ENCODE data around the gene SRBD1. TPM values are rescaled to one million over a fixed set of nuclear protein-coding genes. Genes with fewer than 3 reads are reported as not detected.

The SRBD1 gene
- total RNA-seq = 10 to 100 TPM in 2 of 4 donors, 1 to 10 TPM in 2; 7.2 to 12.9 (median 9.9) TPM

- peak; percentile 94 to 99 for DNase-seq (ENCODE audit: low spot score in 2 of 2)
- TF ChIP-seq CTCF (IDR thresholded peaks at IDR 0.05) = no peak
- TF ChIP-seq POLR2A (IDR thresholded peaks at IDR 0.05) = no peak
- intact Hi-C loops (cut with DNase I; ENCODE audit: low total_unique reads) = no loop called here
- peak within 1 kb of the TSS; percentile 82 for H3K4me3 ChIP-seq (ENCODE audit: low read depth, poor library complexity, severe bottlenecking)
- WGBS, 2 donors = 1 to 2% methylated on average over 42 to 44 of the region's 44 CpGs
Observed at GRCh38 chr2:45611020-45611859, at the start of gene SRBD1. Gene SRBD1 (minus strand): TSS chr2:45611267. CDS start chr2:45605441, 5,826 bp downstream.

- 97 to 100% methylated on average over 3 of the region's 3 CpGs for WGBS, 2 donors
- DNase-seq (ENCODE audit: low spot score in 2 of 2) = no peak
- no peak overlapping the region for H3K4me3 ChIP-seq (ENCODE audit: low read depth, poor library complexity, severe bottlenecking)
- no peak for TF ChIP-seq POLR2A (IDR thresholded peaks at IDR 0.05)
- no peak for TF ChIP-seq CTCF (IDR thresholded peaks at IDR 0.05)
- intact Hi-C loops (cut with DNase I; ENCODE audit: low total_unique reads) = no loop called here
Observed at GRCh38 chr2:45654250-45654649, 43.2 kb upstream of the SRBD1 start.

GRCh38 chr2:45653122-45653913 is 42.3 kb upstream of the SRBD1 start:
- intact Hi-C loops (cut with DNase I; ENCODE audit: low total_unique reads) = no loop called here
- no peak for DNase-seq (ENCODE audit: low spot score in 2 of 2)
- WGBS, 2 donors = 66 to 69% methylated on average over 5 of the region's 5 CpGs
- H3K4me3 ChIP-seq (ENCODE audit: low read depth, poor library complexity, severe bottlenecking) = no peak overlapping the region
- no peak for TF ChIP-seq CTCF (IDR thresholded peaks at IDR 0.05)
- no peak for TF ChIP-seq POLR2A (IDR thresholded peaks at IDR 0.05)

- peak; percentile 48 to 89 for DNase-seq (ENCODE audit: low spot score in 2 of 2)
Observed at GRCh38 chr2:45652090-45653031, 41.3 kb upstream of the SRBD1 start.

More at GRCh38 chr2:45652090-45653031, 41.3 kb upstream of the SRBD1 start:
- H3K4me3 ChIP-seq (ENCODE audit: low read depth, poor library complexity, severe bottlenecking) = peak overlapping the region; percentile 59
- intact Hi-C loops (cut with DNase I; ENCODE audit: low total_unique reads) = no loop called here
- TF ChIP-seq CTCF (IDR thresholded peaks at IDR 0.05) = no peak
- no peak for TF ChIP-seq POLR2A (IDR thresholded peaks at IDR 0.05)
- WGBS, 2 donors = 1 to 7% methylated on average over 25 to 43 of the region's 53 CpGs

Measured in lower leg skin (tissue), 4 donors.